GM13976 (cell line): Measurements from ENCODE around the gene ARHGEF18.
"Not testable (repeated sequence)": the region's sequence is repeated elsewhere in the genome, so short reads cannot be mapped to it uniquely, and the experiment has no call there.

Source experiments
- DNase-seq: peaks from one replicate; pipeline ENCODE4 v3.0.0; 2012; ENCODE audit warnings: low spot score
- CTCF ChIP-seq: IDR thresholded peaks from 2 replicates; pipeline ENCODE4 v1.5.1; 2012; ENCODE audit warnings: borderline replicate concordance, mild to moderate bottlenecking; ENCODE audit not compliant: insufficient read depth; ENCODE audit errors: extremely low read depth, missing control alignments, control extremely low read depth
- in situ Hi-C: fragments of 300-500 bp; cut with MboI; formaldehyde crosslinking; loops from one replicate; pipeline ENCODE4 v1.12.0; 2022; ENCODE audit warnings: low sequenced_read_pairs, mixed read lengths, inconsistent platforms; ENCODE audit not compliant: unreplicated experiment

The ARHGEF18 gene

DNA sequence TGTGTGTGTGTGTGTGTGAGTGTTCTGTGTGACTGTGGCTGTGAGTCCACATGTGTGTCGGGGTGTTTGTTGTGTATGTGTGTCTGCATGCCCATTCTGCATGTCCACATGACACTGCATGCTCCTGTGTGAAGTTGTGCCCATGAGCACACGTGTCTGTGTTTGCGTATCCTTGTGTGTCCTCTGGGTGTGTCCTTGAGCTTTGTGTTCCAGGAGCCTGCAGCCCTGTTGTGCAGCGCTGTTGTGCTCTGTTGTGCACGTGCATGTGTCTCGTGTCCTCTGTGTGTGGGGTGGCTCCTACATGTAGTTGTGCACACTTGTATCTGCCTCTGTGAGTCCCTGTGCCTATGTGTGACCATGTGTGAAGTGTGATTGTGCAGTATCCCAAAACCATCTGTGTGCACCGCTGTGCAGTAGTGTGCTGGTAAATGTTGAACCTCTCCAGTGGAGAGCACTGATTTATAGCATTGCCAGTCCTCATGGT is 2.2 kb upstream of the ARHGEF18 start:
- TF ChIP-seq CTCF: no peak
- no peak for DNase-seq
- in situ Hi-C loops: loop anchor here (25.0 kb wide), 1 partner anchor 209 kb away; no protein-coding TSS in a partner anchor

DNA sequence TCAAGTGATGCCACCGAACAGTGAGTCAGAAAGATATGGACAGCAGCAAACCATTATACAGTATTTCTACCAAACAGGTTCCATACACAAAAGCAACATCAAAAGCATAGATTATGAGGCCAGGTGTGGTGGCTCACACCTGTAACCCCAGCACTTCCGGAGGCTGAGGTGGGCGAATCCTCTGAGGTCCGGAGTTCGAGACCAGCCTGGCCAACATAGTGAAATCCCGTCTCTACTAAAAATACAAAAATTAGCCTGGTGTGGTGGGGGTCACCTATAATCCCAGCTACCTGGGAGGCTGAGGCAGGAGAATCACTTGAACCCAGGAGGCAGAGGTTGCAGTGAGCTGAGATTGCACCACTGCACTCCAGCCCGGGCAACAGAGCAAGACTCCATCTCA is 1.7 kb upstream of the ARHGEF18 start:
- in situ Hi-C loops: loop anchor here (25.0 kb wide), 1 partner anchor 210 kb away; no protein-coding TSS in a partner anchor

GRCh38 chr19:7349231-7349591 is 474 bp downstream of the ARHGEF18 start:
- no peak for TF ChIP-seq CTCF
- no peak for DNase-seq
- in situ Hi-C loops: loop anchor here (25.0 kb wide), 1 partner anchor 212 kb away; no protein-coding TSS in a partner anchor

More for the DNA sequence above, 1.7 kb upstream of the ARHGEF18 start:
- not testable (repeated sequence) for DNase-seq

DNA sequence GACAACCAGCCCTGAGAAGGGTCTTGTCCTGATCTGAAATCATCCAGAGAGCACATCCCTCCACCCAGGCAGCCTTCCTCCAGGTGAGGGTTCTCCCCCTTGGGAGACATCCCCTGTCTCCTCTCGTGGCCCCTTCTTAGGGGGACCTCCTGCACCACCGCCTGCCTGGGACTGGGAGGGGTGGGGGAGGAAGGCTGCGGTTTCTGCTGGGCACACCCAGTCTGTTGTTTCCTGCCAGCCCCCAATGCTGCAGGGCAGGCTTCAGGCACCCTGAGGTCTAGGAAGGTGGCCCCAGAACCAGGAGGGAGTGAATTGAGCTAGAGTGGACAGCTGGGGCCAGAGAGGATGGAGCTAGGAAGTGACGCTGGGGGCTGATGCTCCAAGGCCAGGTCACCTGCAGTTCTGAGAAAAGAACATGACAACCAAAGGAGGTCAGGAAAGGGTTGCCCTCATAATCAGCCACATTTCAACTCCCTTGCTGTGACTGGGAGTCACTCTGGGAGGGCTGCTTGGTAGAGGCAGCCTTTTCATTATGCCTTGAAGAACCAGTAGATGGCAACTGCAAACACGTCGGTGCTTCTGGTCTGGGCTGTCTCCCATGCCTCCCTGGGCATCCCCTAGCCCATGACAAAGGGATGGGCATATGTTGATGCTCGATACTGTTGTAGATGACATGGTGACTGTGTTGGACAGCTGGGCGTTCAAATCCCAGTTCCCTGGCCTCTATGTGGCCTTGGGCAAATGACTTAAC is 1.4 kb downstream of the ARHGEF18 start:
- no peak for DNase-seq
- TF ChIP-seq CTCF: no peak
- in situ Hi-C loops: loop anchor here (25.0 kb wide), 2 partner anchors 213 to 312 kb away; partner anchors contain the start of gene RETN

GRCh38 chr19:7351861-7352260 is 3.1 kb downstream of the ARHGEF18 start:
- in situ Hi-C loops: loop anchor here (25.0 kb wide), 1 partner anchor 310 kb away; the partner anchor contains the start of gene RETN
- no peak for TF ChIP-seq CTCF
- no peak for DNase-seq

- in situ Hi-C loops: loop anchor here (25.0 kb wide), 1 partner anchor 307 kb away; the partner anchor contains the start of gene RETN
- no peak for TF ChIP-seq CTCF
- no peak for DNase-seq
Measured at GRCh38 chr19:7355151-7355820, 6.5 kb downstream of the ARHGEF18 start.
